B cell (primary cell): ENCODE measurements around the gene ELANE. TPM values are rescaled to one million over a fixed set of nuclear protein-coding genes. Genes with fewer than 3 reads are reported as not detected.

Source experiments
- ATAC-seq: fragments of 200-7000 bp; cut with Tn5 transposase; one replicate; pipeline ENCODE4 v1.10.0; 2021; ENCODE audit warnings: low read depth, mild to moderate bottlenecking, moderate number of reproducible peaks, moderate library complexity
- CTCF ChIA-PET: fragments of 350-600 bp; sonication (Branson Sonifier 250); formaldehyde crosslinking; loops from one replicate; lab custom pipeline; 2021; ENCODE audit warnings: antibody characterized with exemption, inconsistent platforms; lab: Charles Lee
- POLR2A ChIA-PET: fragments of 350-600 bp; sonication (Branson Sonifier 250); formaldehyde crosslinking; loops from one replicate; lab custom pipeline; 2021; ENCODE audit warnings: antibody characterized with exemption; lab: Charles Lee
- DNase-seq: peaks from one replicate; pipeline ENCODE4 v3.0.0; 2013
- H2AFZ ChIP-seq: 2 replicates; pipeline ENCODE4 v1.6.1; 2012; ENCODE audit warnings: mild to moderate bottlenecking, low read depth, low read length; ENCODE audit not compliant: insufficient read depth, poor library complexity, severe bottlenecking
- H3K27ac ChIP-seq, 2 donors: 1 replicate in 1 of 2; 2 replicates in 1 of 2; pipeline ENCODE4 v1.5.1; 2012 to 2013; ENCODE audit warnings: low read length in 2 of 2, mild to moderate bottlenecking in 2 of 2, moderate library complexity in 1 of 2
- H3K27me3 ChIP-seq, 4 experiments: fragments of 200-600 bp in 1 of 4; sonication (generic) in 1 of 4; replicated peaks in 1 of 4; 1 replicate in 2 of 4; 2 replicates in 2 of 4; pipeline versions ENCODE4 v1.6.1 to v1.7.0; 2013 to 2016; ENCODE audit warnings: low read length in 3 of 4, mild to moderate bottlenecking in 2 of 4, mixed read lengths in 1 of 4, moderate library complexity in 1 of 4; ENCODE audit not compliant: insufficient read depth in 4 of 4, control insufficient read depth in 3 of 4; ENCODE audit errors: control extremely low read depth in 1 of 4
- H3K36me3 ChIP-seq, 2 experiments: replicated peaks in 1 of 2; 1 replicate in 1 of 2; 2 replicates in 1 of 2; pipeline versions ENCODE4 v1.6.1 to v1.7.1; 2013; ENCODE audit warnings: low read length in 1 of 2; ENCODE audit not compliant: insufficient read depth in 2 of 2, control insufficient read depth in 1 of 2; ENCODE audit errors: control extremely low read depth in 1 of 2, extremely low read depth in 1 of 2
- H3K4me1 ChIP-seq, 2 donors: fragments of 200-600 bp in 1 of 2; sonication (generic) in 1 of 2; 1 replicate in 1 of 2; 2 replicates in 1 of 2; pipeline versions ENCODE4 v1.5.1 to v1.6.1; 2013 to 2017; ENCODE audit warnings: low read length in 2 of 2; ENCODE audit not compliant: control insufficient read depth in 2 of 2, insufficient read depth in 2 of 2
- H3K4me2 ChIP-seq: replicated peaks from 2 replicates; pipeline ENCODE3; 2012; ENCODE audit warnings: mild to moderate bottlenecking, low read depth, low read length; ENCODE audit not compliant: poor library complexity, severe bottlenecking
- H3K4me3 ChIP-seq, 5 experiments: fragments of 200-600 bp in 1 of 5; sonication (generic) in 1 of 5; 1 replicate in 3 of 5; 2 replicates in 2 of 5; pipeline versions ENCODE4 v1.5.1 to v1.7.0; 2011 to 2016; ENCODE audit warnings: low read length in 4 of 5, mild to moderate bottlenecking in 4 of 5, low read depth in 2 of 5, control low read depth in 1 of 5, moderate library complexity in 1 of 5; ENCODE audit not compliant: insufficient read depth in 1 of 5; ENCODE audit errors: control extremely low read depth in 1 of 5, extremely low read depth in 1 of 5
- H3K79me2 ChIP-seq: fragments of 200-600 bp; sonication (generic); one replicate; pipeline ENCODE4 v1.6.0; 2016; ENCODE audit warnings: low read length; ENCODE audit not compliant: control insufficient read depth, insufficient read depth
- H3K9ac ChIP-seq: fragments of 200-600 bp; sonication (generic); 2 replicates; pipeline ENCODE4 v1.6.1; 2017; ENCODE audit warnings: mild to moderate bottlenecking, low read length, moderate library complexity
- H3K9me3 ChIP-seq, 3 donors: one replicate each; pipeline versions ENCODE4 v1.6.1 to v1.7.1; 2013; ENCODE audit warnings: low read length in 2 of 3; ENCODE audit not compliant: control insufficient read depth in 2 of 3, insufficient read depth in 1 of 3; ENCODE audit errors: control extremely low read depth in 1 of 3
- H4K20me1 ChIP-seq: 2 replicates; pipeline ENCODE4 v1.6.0; 2012; ENCODE audit warnings: mild to moderate bottlenecking, low read length; ENCODE audit not compliant: insufficient read depth, control insufficient read depth, poor library complexity, severe bottlenecking
- H3K27ac Mint-ChIP-seq: one replicate; pipeline ENCODE4 v1.8.0; 2021; ENCODE audit warnings: mixed read lengths
- H3K27me3 Mint-ChIP-seq: one replicate; pipeline ENCODE4 v1.8.0; 2021; ENCODE audit warnings: mixed read lengths
- H3K4me1 Mint-ChIP-seq: one replicate; pipeline ENCODE4 v1.8.0; 2021; ENCODE audit warnings: mixed read lengths
- H3K4me3 Mint-ChIP-seq: one replicate; pipeline ENCODE4 v1.8.0; 2021; ENCODE audit warnings: mixed read lengths
- H3K9me3 Mint-ChIP-seq: one replicate; pipeline ENCODE4 v1.8.0; 2022; ENCODE audit warnings: mixed read lengths; ENCODE audit not compliant: insufficient read depth
- EZH2 ChIP-seq: IDR thresholded peaks from 2 replicates; pipeline ENCODE4 v1.6.1; 2012; ENCODE audit warnings: borderline replicate concordance, low read depth, mild to moderate bottlenecking, moderate library complexity, low read length; ENCODE audit not compliant: insufficient read depth, poor library complexity, severe bottlenecking
- WGBS: methylation state at CpG from one replicate; pipeline ENCODE4 v1.1.5; 2013; ENCODE audit warnings: missing lambda C conversion rate; ENCODE audit not compliant: insufficient coverage; 5-methylcytosine and 5-hydroxymethylcytosine counted together
- intact Hi-C: fragments of 100-400 bp; cut with micrococcal nuclease; formaldehyde crosslinking; loops from one replicate; pipeline ENCODE4 v1.10.0; 2022
- polyA plus RNA-seq: library from polyadenylated mRNA; depleted of rRNA; stranded (reverse); fragments of >200 nt; gene quantifications from 2 replicates; pipeline ENCODE4 v1.2.3, GENCODE V29; 2012
- total RNA-seq, 2 donors: library from RNA; stranded (reverse); fragments of 120-200 nt in 1 of 2; gene quantifications; 1 replicate in 1 of 2; 2 replicates in 1 of 2; pipeline versions ENCODE4 v1.2.3 to v1.2.4, GENCODE V29; 2013 to 2022
- TF ChIP-seq, protein P1 (sequence below): fragments of 200-600 bp; IDR thresholded peaks from one replicate; pipeline ENCODE4 v1.8.0; 2022; ENCODE audit warnings: antibody characterized with exemption, mild to moderate bottlenecking

The ELANE gene
- total and polyA plus RNA-seq, 2 donors (not counting 1 experiment from before 2014, with no cell fraction given), result 0.18 TPM; not detected in 1

DNA sequence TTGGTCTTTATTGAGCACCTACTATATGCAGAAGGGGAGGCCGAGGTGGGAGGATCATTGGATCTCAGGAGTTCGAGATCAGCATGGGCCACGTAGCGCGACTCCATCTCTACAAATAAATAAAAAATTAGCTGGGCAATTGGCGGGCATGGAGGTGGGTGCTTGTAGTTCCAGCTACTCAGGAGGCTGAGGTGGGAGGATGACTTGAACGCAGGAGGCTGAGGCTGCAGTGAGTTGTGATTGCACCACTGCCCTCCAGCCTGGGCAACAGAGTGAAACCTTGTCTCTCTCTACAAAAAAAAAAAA, 11.2 kb downstream of the ELANE start:
- Mint-ChIP-seq H3K27me3 (peaks cover 7% of the 10 kb centered on the region), H3K4me1 (peaks cover 19% of the 10 kb centered on the region), H3K9me3 (no peaks in the 10 kb centered on the region), H3K4me3 (peak overlapping the region; percentile 79), H3K27ac (peak overlapping the region; percentile 83)
- Histone ChIP-seq H3K27me3 (peaks cover 0 to 36% (median 8%) of the 10 kb centered on the region in 4 experiments), H2AFZ (no peak overlapping the region), H3K4me2 (peak overlapping the region; percentile 77), H3K36me3 (peaks cover 0 to 6% of the 10 kb centered on the region in 2 experiments), H3K4me1 (peaks cover 29 to 47% of the 10 kb centered on the region in 2 donors), H4K20me1 (no peaks in the 10 kb centered on the region), H3K9me3 (peaks cover 0 to 37% (median 0%) of the 10 kb centered on the region in 3 donors), H3K4me3 (peak overlapping the region in 2 of 5 experiments; percentile 27 to 35), H3K9ac (no peak overlapping the region), H3K79me2 (no peaks in the 10 kb centered on the region), H3K27ac (no peak overlapping the region)
- intact Hi-C loops, result loop anchor here (1.0 to 2.0 kb wide), 3 partner anchors 30 to 120 kb away; partner anchors contain the start of genes MED16 and RNU6-9
- ChIA-PET CTCF (interaction anchor here (0.6 to 3.0 kb wide), 27 partner anchors 11 to 777 kb away, joined by 3 to 67 read pairs (median 5); partner anchors contain the start of genes CNN2, KISS1R, MED16 and R3HDM4), POLR2A (interaction anchor here (0.6 to 3.1 kb wide), 14 partner anchors 15 to 311 kb away, joined by 3 to 23 read pairs (median 4); partner anchors contain the start of genes KISS1R, MED16, RNU6-9 and SBNO2)
- TF ChIP-seq, protein P1, sequence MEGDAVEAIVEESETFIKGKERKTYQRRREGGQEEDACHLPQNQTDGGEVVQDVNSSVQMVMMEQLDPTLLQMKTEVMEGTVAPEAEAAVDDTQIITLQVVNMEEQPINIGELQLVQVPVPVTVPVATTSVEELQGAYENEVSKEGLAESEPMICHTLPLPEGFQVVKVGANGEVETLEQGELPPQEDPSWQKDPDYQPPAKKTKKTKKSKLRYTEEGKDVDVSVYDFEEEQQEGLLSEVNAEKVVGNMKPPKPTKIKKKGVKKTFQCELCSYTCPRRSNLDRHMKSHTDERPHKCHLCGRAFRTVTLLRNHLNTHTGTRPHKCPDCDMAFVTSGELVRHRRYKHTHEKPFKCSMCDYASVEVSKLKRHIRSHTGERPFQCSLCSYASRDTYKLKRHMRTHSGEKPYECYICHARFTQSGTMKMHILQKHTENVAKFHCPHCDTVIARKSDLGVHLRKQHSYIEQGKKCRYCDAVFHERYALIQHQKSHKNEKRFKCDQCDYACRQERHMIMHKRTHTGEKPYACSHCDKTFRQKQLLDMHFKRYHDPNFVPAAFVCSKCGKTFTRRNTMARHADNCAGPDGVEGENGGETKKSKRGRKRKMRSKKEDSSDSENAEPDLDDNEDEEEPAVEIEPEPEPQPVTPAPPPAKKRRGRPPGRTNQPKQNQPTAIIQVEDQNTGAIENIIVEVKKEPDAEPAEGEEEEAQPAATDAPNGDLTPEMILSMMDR, result no peak
- no peak for TF ChIP-seq EZH2
- no peak for DNase-seq
- no peak for ATAC-seq
- WGBS, result 40% methylated on average over 1 of the region's 7 CpGs

DNA sequence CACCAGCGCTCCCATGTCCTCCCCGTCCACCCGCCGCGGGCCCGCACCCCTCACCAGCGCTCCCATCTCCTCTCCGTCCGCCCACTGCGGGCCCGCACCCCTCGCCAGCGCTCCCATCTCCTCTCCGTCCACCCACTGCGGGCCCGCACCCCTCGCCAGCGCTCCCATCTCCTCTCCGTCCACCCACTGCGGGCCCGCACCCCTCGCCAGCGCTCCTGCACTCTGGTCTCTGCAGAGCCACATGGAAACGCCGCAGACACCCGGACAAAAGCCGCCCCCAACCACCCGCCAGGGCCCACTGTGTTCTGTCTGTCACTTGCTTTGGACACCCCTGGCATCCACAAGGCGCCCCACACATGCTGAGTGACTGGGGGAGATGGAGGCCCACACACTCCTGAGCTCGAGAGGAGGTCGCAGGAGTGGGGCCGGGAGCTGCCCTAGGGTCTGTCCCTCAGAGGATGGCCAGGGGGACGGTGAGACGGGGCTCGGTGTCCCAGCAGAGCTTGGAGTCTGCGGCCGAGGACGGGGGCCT, 14.7 kb downstream of the ELANE start:
- H3K27me3 Mint-ChIP-seq, result peaks cover 4% of the 10 kb centered on the region
- WGBS, result 95% methylated on average over 24 of the region's 38 CpGs
- Histone ChIP-seq H3K27me3 (peaks cover 0 to 12% (median 2%) of the 10 kb centered on the region in 4 experiments), H3K36me3 (peaks cover 0 to 17% of the 10 kb centered on the region in 2 experiments), H4K20me1 (no peaks in the 10 kb centered on the region), H3K4me3 (no peak overlapping the region), H3K9me3 (peaks cover 0 to 19% (median 0%) of the 10 kb centered on the region in 3 donors), H3K4me1 (peaks cover 19 to 29% of the 10 kb centered on the region in 2 donors), H3K9ac (no peak overlapping the region), H2AFZ (no peak overlapping the region), H3K4me2 (no peak overlapping the region), H3K79me2 (no peaks in the 10 kb centered on the region), H3K27ac (no peak overlapping the region)
- no peak overlapping the region for H3K27ac Mint-ChIP-seq
- CTCF ChIA-PET, result interaction anchor here (0.6 kb wide), 1 partner anchor 56 kb away, joined by 3 read pairs; no protein-coding TSS in a partner anchor
- H3K9me3 Mint-ChIP-seq, result no peaks in the 10 kb centered on the region
- no peak for TF ChIP-seq EZH2
- TF ChIP-seq, protein P1, result no peak
- no peak for ATAC-seq
- POLR2A ChIA-PET, result no interaction called here
- intact Hi-C loops, result no loop called here
- H3K4me1 Mint-ChIP-seq, result peaks cover 17% of the 10 kb centered on the region
- no peak overlapping the region for H3K4me3 Mint-ChIP-seq
- no peak for DNase-seq
